Stimulated activated CD4-positive, alpha-beta T cell treated with anti-CD3 and anti-CD28 coated beads, Interleukin-12 subunit alpha, Interleukin-12 subunit beta, amount 100 ng/mL, for 48 hours (primary cell): ENCODE results near the gene FANCL.
"Not testable (repeated sequence)": the region's sequence is repeated elsewhere in the genome, so short reads cannot be mapped to it uniquely, and the experiment has no call there.

ENCODE experiments used
- DNase-seq, 3 donors: peaks; one replicate each; pipeline ENCODE4 v3.0.0-alpha.2; 2020; ENCODE audit warnings: low read depth in 2 of 3, low spot score in 1 of 3

The FANCL gene

GRCh38 chr2:58155160-58155778 is 85.9 kb downstream of the FANCL start:
- no peak for DNase-seq

GRCh38 chr2:58146707-58147106 is 94.4 kb downstream of the FANCL start:
- no peak for DNase-seq

- DNase-seq: not testable (repeated sequence)
These were observed 95.4 kb downstream of the FANCL start for GRCh38 chr2:58145769-58146168.

GRCh38 chr2:58140508-58141072 is 100.5 kb downstream of the FANCL start:
- DNase-seq: no peak

- no peak for DNase-seq
These were observed 102.6 kb downstream of the FANCL start for GRCh38 chr2:58138396-58139030.

- DNase-seq: no peak
These were observed 103.3 kb downstream of the FANCL start for GRCh38 chr2:58137856-58138255.

GRCh38 chr2:58137221-58137620 is 103.9 kb downstream of the FANCL start:
- no peak for DNase-seq

- no peak for DNase-seq
These were observed 105.3 kb downstream of the FANCL start for GRCh38 chr2:58135861-58136260.

GRCh38 chr2:58133395-58133794 is 107.7 kb downstream of the FANCL start:
- DNase-seq: no peak

- DNase-seq: no peak
These were observed 109.7 kb downstream of the FANCL start for GRCh38 chr2:58131191-58132011.

GRCh38 chr2:58130238-58130637 is 110.9 kb downstream of the FANCL start:
- DNase-seq: no peak

GRCh38 chr2:58127111-58127510 is 114.0 kb downstream of the FANCL start:
- DNase-seq: no peak

GRCh38 chr2:58122540-58122939 is 118.6 kb downstream of the FANCL start:
- DNase-seq: no peak

GRCh38 chr2:58122040-58122439 is 119.1 kb downstream of the FANCL start:
- no peak for DNase-seq

GRCh38 chr2:58120626-58121229 is 120.4 kb downstream of the FANCL start:
- no peak for DNase-seq

- DNase-seq: not testable (repeated sequence)
These were observed 127.6 kb downstream of the FANCL start for GRCh38 chr2:58113563-58113962.

- no peak for DNase-seq
These were observed 130.4 kb downstream of the FANCL start for GRCh38 chr2:58110765-58111164.

GRCh38 chr2:58109481-58109880 is 131.6 kb downstream of the FANCL start:
- DNase-seq: no peak
